ENCODE measurements around the gene CYB561D1. TPM values are rescaled to one million over a fixed set of nuclear protein-coding genes. Genes with fewer than 3 reads are reported as not detected.

The CYB561D1 gene
- total RNA-seq, 2 donors from 2014 or later, result 10.5 to 11.3 TPM

- intact Hi-C loops (cut with DNase I), result no loop called here
- no peak for DNase-seq (ENCODE audit: low spot score)
Measured at GRCh38 chr1:109478806-109479205, 15.1 kb upstream of the CYB561D1 start.

DNA sequence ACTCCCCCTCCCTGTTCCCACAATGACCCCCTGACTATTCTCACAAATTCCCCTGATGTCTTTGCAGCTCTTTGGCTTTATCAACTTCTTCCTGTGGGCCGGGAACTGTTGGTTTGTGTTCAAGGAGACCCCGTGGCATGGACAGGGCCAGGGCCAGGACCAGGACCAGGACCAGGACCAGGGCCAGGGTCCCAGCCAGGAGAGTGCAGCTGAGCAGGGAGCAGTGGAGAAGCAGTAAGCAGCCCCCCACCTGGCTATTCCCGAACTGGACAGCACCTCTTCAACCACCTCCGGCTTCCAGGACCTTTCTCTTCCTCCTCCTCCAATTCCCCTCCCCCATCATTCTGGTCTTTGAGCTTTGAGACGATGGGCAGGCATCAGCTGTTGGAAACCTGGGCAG, 14.6 kb upstream of the CYB561D1 start:
- intact Hi-C loops (cut with DNase I), result no loop called here
- DNase-seq (ENCODE audit: low spot score), result no peak

DNA sequence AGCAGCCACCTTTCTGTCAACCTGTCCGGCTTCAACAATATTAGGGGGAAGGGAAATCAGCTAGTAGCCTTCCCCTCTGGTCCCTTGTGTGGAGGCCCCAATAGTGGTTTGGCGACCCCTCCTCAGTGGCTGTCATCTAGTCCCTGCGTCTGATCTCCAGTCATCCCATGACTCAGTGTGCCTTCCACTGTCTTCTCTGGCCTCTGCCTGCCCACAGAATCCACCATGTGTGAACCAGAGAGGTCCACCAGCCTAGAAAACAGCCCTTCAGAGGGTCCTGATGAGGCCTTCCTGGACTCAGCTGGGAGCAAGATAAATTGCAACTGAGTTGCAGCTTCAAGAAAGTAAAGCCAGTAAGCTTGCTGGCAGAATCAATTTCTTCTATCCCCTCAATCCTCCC, 14.0 kb upstream of the CYB561D1 start:
- intact Hi-C loops (cut with DNase I), result loop anchor here in 1 of 2 donors (5.0 kb wide), 1 partner anchor 53 kb away; the partner anchor contains the start of gene PSMA5
- DNase-seq (ENCODE audit: low spot score), result no peak

DNA sequence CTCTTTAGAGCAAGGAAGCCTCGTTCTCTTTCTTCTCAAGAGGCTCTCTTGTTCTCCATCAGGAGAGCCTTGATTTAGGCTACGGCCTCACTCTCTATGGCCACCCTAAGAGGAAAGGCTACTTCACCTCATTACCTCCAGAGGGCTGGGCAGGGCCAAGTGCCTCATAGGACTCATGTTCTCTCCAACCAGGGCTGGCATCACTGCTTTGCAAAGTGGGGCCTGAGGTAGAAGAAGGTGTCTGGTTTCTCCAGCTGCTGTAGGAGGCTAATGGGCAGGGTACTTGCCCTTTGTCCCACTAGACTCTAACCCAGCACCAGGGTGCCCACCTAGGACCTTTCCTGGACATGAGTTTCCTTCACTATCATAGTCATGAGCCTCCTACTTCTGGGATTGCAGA, 12.2 kb upstream of the CYB561D1 start:
- no peak for DNase-seq (ENCODE audit: low spot score)
- intact Hi-C loops (cut with DNase I), result loop anchor here in 1 of 2 donors (5.0 kb wide), 1 partner anchor 54 kb away; the partner anchor contains the start of gene PSMA5

- DNase-seq (ENCODE audit: low spot score), result no peak
- intact Hi-C loops (cut with DNase I), result loop anchor here in 1 of 2 donors (5.0 kb wide), 1 partner anchor 55 kb away; the partner anchor contains the start of gene PSMA5
Measured at GRCh38 chr1:109482242-109482641, 11.7 kb upstream of the CYB561D1 start.

- no peak for DNase-seq (ENCODE audit: low spot score)
- intact Hi-C loops (cut with DNase I), result loop anchor here in 1 of 2 donors (5.0 kb wide), 1 partner anchor 56 kb away; the partner anchor contains the start of gene PSMA5
Measured at GRCh38 chr1:109482791-109483671, 10.9 kb upstream of the CYB561D1 start.

DNA sequence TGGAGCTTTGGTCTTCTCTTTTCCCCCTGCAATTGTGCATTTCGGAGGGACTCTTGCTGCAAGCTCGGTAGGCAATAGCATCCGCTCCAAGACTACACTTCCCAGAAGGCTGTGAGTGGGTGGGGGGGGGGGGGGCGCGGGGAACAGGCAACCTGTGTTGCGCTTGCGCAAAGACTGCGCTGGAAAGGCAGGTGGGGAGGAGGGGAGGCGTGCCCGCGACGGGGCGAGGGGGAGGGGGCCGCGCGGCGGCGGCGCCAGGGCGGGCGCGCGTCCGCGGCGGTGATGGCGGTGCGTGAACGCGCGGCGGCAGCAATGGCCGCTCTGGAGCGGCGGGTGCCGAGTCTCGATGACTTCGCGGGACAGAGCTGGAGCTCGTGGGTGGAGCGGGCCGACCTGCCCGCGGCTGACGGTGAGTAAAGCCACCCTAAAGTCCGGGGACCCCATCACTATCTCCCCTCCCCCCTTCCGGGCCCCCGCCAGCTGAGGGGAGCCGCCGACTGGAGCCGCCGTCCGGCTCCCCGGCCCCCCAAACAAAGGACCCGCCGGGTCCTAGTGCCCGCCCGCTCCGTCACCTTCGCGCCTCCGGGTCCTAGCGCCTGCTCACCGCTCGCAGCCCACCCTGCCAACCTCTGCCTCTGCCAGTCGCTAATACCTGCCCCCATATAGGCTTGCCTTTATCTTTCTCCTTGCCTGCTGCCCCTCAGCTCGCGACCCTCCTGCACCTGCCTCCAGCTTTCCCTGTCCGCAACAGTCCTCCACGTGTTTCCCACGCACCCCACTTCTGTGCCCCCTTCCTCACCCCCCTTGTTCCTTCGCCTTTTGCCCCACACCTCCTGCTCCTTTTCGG, 10.0 kb upstream of the CYB561D1 start, which contains the start of gene ATXN7L2:
TSS of gene ATXN7L2 (plus strand) at position 234 of the 847 bp plus-strand sequence. CDS start at position 283, 49 bp downstream.
- intact Hi-C loops (cut with DNase I), result loop anchor here in 1 of 2 donors (5.0 kb wide), 1 partner anchor 57 kb away; the partner anchor contains the start of gene PSMA5
- DNase-seq (ENCODE audit: low spot score), result peak; percentile 98

DNA sequence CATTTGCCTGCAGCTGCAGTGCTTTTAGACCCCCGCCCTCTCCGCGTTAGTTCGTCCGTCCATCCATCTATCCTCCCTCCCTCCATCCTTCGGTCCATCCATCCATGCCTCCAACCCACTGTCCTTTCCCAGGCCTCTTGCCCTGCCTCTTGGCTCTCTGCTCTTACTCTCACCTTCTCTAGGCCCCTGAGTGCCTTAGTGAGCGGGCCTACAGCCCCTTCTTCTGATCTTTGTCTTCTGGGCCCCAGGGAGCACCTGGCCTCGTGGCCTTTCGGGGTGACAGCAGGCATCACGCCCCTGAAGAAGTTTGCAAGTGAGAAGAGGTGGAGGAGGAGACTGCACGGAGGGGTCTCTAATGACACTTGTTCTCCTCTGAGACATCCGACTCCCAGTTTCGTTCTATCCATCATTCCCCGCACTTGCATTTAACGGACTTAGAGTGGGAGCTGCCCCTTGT, 9.3 kb upstream of the CYB561D1 start:
- intact Hi-C loops (cut with DNase I), result loop anchor here in 1 of 2 donors (5.0 kb wide), 1 partner anchor 57 kb away; the partner anchor contains the start of gene PSMA5
- DNase-seq (ENCODE audit: low spot score), result no peak

- no peak for DNase-seq (ENCODE audit: low spot score)
- intact Hi-C loops (cut with DNase I), result no loop called here
Measured at GRCh38 chr1:109485001-109485400, 8.9 kb upstream of the CYB561D1 start.

DNA sequence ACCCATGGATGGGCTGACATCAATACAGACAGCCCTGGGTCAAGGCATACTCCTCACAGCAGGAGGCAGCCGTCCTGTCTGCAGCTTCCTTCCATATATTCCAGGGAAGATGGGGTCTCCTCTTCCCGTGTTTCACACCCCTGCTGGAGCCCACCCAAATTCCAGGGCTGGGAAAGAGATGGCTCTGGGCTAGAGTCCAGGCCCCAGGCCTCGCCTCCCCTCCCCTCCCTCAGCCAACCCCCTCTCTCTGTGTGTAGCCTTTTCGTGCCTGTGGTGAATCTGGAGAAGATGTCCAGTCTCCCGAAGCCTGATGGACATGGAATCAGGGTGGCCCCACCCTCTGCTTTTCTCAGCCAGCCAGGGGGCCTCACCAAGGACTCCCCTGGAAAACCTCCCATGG, 6.6 kb upstream of the CYB561D1 start:
- DNase-seq (ENCODE audit: low spot score), result no peak
- intact Hi-C loops (cut with DNase I), result no loop called here

GRCh38 chr1:109488201-109488600, 5.7 kb upstream of the CYB561D1 start:
- intact Hi-C loops (cut with DNase I), result no loop called here
- DNase-seq (ENCODE audit: low spot score), result no peak

- intact Hi-C loops (cut with DNase I), result no loop called here
- DNase-seq (ENCODE audit: low spot score), result no peak
Measured at GRCh38 chr1:109488696-109489095, 5.2 kb upstream of the CYB561D1 start.

- DNase-seq (ENCODE audit: low spot score), result no peak
- intact Hi-C loops (cut with DNase I), result loop anchor here in 1 of 2 donors (2.0 kb wide), 1 partner anchor 43 kb away; no protein-coding TSS in a partner anchor
Measured at GRCh38 chr1:109490029-109490933, 3.6 kb upstream of the CYB561D1 start.

DNA sequence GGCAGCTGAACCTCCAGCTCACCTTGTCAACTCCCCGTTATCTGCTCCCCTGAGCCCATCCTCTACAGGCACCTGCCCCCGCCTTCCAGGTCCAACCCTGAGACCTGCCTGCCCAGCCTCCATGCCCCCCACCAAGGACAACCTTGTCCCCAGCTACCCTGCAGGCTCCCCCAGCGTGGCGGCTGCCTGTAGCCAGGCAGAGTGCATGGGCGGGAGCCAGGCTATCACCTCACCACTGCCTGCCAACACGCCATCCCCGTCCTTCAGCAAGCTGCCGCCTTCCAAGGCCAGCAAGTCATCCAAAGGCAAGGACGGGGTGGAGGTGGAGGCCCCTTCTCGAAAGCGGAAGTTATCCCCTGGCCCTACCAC, 3.0 kb upstream of the CYB561D1 start:
- no peak for DNase-seq (ENCODE audit: low spot score)
- intact Hi-C loops (cut with DNase I), result loop anchor here in 1 of 2 donors (2.0 kb wide), 1 partner anchor 42 kb away; no protein-coding TSS in a partner anchor

GRCh38 chr1:109491372-109491771, 2.5 kb upstream of the CYB561D1 start:
- intact Hi-C loops (cut with DNase I), result loop anchor here in 1 of 2 donors (2.0 kb wide), 1 partner anchor 41 kb away; no protein-coding TSS in a partner anchor

GRCh38 chr1:109492779-109493178, 1.1 kb upstream of the CYB561D1 start:
- no peak for DNase-seq (ENCODE audit: low spot score)
- intact Hi-C loops (cut with DNase I), result no loop called here

More at GRCh38 chr1:109491372-109491771, 2.5 kb upstream of the CYB561D1 start:
- no peak for DNase-seq (ENCODE audit: low spot score)

DNA sequence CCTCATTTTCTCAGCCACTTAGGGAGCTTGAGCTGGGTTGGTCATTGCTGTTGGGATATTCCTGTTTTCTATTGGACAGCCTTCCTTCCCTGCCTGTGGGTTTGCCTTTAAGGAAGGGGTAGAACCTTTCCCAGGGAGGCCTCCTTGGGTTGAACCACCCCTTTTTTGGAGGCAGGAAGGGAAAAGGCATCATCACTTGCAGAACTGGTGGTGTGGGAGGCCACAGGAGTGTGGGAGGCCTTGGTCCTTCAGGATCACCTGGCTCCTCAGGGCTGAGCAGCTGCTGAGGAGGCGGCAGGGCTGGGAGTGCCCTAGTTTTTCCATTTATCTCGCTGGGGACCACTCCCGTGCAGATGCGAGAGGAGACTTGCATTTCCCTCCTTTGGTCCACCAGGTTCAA, 667 bp upstream of the CYB561D1 start:
- intact Hi-C loops (cut with DNase I), result no loop called here

GRCh38 chr1:109495738-109496137, 1.8 kb downstream of the CYB561D1 start:
- DNase-seq (ENCODE audit: low spot score), result no peak
- intact Hi-C loops (cut with DNase I), result loop anchor here in 1 of 2 donors (2.0 kb wide), 1 partner anchor 35 kb away; no protein-coding TSS in a partner anchor

More for the DNA sequence above, 667 bp upstream of the CYB561D1 start:
- no peak for DNase-seq (ENCODE audit: low spot score)
